Measurements from ENCODE around the gene CST3. TPM values are rescaled to one million over a fixed set of nuclear protein-coding genes. Genes with fewer than 3 reads are reported as not detected.

Gene CST3
- polyA plus RNA-seq, 2 of the 4 experiments (the other 2 are of a cell fraction): 136 to 238 TPM

GRCh38 chr20:23587631-23588030 lies 50.1 kb downstream of the CST3 start:
- ChIA-PET POLR2A (no interaction called here), CTCF (interaction anchor here (0.8 to 2.0 kb wide), 3 partner anchors 10 to 146 kb away, joined by 3 to 6 read pairs (median 3); no protein-coding TSS in a partner anchor)
- DNase-seq (ENCODE audit: low read depth in 1 of 2, low spot score in 1 of 2): no peak
- ATAC-seq: no peak
- Histone ChIP-seq H3K4me3 (no peak overlapping the region), H3K4me1 (no peaks in the 10 kb centered on the region), H3K4me2 (no peak overlapping the region), H3K9me3 (no peaks in the 10 kb centered on the region), H3K27ac (no peak overlapping the region)
- TF ChIP-seq HEYL (CRISPR knock-in tag; IDR thresholded peaks at IDR 0.05): no peak
- no peak for TF ChIP-seq ELK1 (IDR thresholded peaks at IDR 0.05; ENCODE audit: low read depth, low read length)
- TF ChIP-seq MYC (IDR thresholded peaks at IDR 0.05; ENCODE audit: borderline replicate concordance, low read length): no peak
- no peak for TF ChIP-seq TP53 (CRISPR knock-in tag; IDR thresholded peaks at IDR 0.05)
- TF ChIP-seq CHD2 (IDR thresholded peaks at IDR 0.05; ENCODE audit: low read length, partially characterized antibody): no peak
- no peak for TF ChIP-seq RNF2 (IDR thresholded peaks at IDR 0.05; ENCODE audit: borderline replicate concordance, low read depth)
- TF ChIP-seq HMGXB4 (CRISPR knock-in tag; IDR thresholded peaks at IDR 0.05; ENCODE audit: borderline replicate concordance): no peak
- no peak for TF ChIP-seq PBX3 (IDR thresholded peaks at IDR 0.05)
- no peak for TF ChIP-seq TFCP2L1 (CRISPR knock-in tag; IDR thresholded peaks at IDR 0.05)
- no peak for TF ChIP-seq ZC3H11A (IDR thresholded peaks at IDR 0.05)
- TF ChIP-seq FOSL2 (IDR thresholded peaks at IDR 0.05): no peak
- TF ChIP-seq FOSL2 (CRISPR knock-in tag; IDR thresholded peaks at IDR 0.05): no peak
- TF ChIP-seq EP300 (IDR thresholded peaks at IDR 0.05): no peak
- no peak for TF ChIP-seq GATA3 (IDR thresholded peaks at IDR 0.05; ENCODE audit: borderline replicate concordance)
- no peak for TF ChIP-seq POLR2AphosphoS2 (conservative IDR thresholded peaks at IDR 0.05; ENCODE audit: low read length)
- TF ChIP-seq E2F6 (IDR thresholded peaks at IDR 0.05; ENCODE audit: borderline replicate concordance, low read depth): no peak
- TF ChIP-seq HOXB5 (CRISPR knock-in tag; IDR thresholded peaks at IDR 0.05): no peak
- no peak for TF ChIP-seq NFE2L2 (conservative IDR thresholded peaks at IDR 0.05; ENCODE audit: low read length)
- no peak for TF ChIP-seq SMC3 (IDR thresholded peaks at IDR 0.05)
- TF ChIP-seq MAZ (IDR thresholded peaks at IDR 0.05; ENCODE audit: borderline replicate concordance, low read depth, low read length): no peak
- TF ChIP-seq FOXS1 (CRISPR knock-in tag; IDR thresholded peaks at IDR 0.05): no peak
- WGBS (ENCODE audit: missing lambda C conversion rate): 49% methylated on average over 7 of the region's 7 CpGs
- FAIRE-seq: no peak

- DNase-seq (ENCODE audit: low read depth in 1 of 2, low spot score in 1 of 2) (no peak), ATAC-seq (no peak; a peak in 1 of 6 replicates), FAIRE-seq (no peak)
- H3K4me1 ChIP-seq: peaks cover 1% of the 10 kb centered on the region; the same call in 2 of the 3 replicates
- no peak overlapping the region for H3K4me2 ChIP-seq
- 35% methylated on average over 13 of the region's 13 CpGs for WGBS (ENCODE audit: missing lambda C conversion rate)
- ChIA-PET POLR2A (no interaction called here), CTCF (interaction anchor here (0.8 to 2.0 kb wide), 4 partner anchors 11 to 145 kb away, joined by 3 to 6 read pairs (median 4); no protein-coding TSS in a partner anchor)
- H3K4me3 ChIP-seq: no peak overlapping the region
- no peak for TF ChIP-seq BCL3 (IDR thresholded peaks at IDR 0.05)
- no peak for TF ChIP-seq EHMT2 (IDR thresholded peaks at IDR 0.05; ENCODE audit: low read depth)
- no peak for TF ChIP-seq CTCF (IDR thresholded peaks at IDR 0.05)
- TF ChIP-seq ATOH8 (CRISPR knock-in tag; IDR thresholded peaks at IDR 0.05; ENCODE audit: low read depth): no peak
- H3K9me3 ChIP-seq: no peaks in the 10 kb centered on the region
- no peak overlapping the region for H3K27ac ChIP-seq
These were observed 50.8 kb downstream of the CST3 start for GRCh38 chr20:23586735-23587525.
